HG02885 (cell line): ENCODE measurements around the gene ASXL1.
"Not testable (repeated sequence)": the region's sequence is repeated elsewhere in the genome, so short reads cannot be mapped to it uniquely, and the experiment has no call there.

ENCODE experiments used
- ATAC-seq: cut with Tn5 transposase; IDR thresholded peaks from one replicate; pipeline ENCODE4 v1.9.1; 2021; ENCODE audit warnings: mild to moderate bottlenecking; ENCODE audit not compliant: unreplicated experiment, poor library complexity

The ASXL1 gene

DNA sequence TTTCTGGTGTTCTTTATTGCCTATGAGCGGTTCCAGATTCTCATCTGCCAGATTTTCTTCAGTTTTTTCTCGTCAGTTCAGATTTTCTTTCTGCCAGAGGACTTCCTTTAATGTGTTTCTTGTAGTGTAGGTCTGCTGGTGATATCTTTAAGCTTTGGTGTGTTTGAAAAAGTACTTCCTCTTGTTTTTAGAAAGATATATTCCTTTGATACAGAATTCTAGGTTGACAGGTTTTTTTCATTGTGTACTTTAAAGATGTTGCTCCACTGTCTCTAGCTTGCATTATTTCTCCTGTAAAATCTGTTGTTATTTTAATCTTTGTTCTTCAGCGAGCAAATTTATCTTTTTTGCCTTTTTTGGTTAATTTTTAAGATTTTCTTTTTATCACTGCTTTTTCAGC, 36.9 kb downstream of the ASXL1 start:
- ATAC-seq: no peak

DNA sequence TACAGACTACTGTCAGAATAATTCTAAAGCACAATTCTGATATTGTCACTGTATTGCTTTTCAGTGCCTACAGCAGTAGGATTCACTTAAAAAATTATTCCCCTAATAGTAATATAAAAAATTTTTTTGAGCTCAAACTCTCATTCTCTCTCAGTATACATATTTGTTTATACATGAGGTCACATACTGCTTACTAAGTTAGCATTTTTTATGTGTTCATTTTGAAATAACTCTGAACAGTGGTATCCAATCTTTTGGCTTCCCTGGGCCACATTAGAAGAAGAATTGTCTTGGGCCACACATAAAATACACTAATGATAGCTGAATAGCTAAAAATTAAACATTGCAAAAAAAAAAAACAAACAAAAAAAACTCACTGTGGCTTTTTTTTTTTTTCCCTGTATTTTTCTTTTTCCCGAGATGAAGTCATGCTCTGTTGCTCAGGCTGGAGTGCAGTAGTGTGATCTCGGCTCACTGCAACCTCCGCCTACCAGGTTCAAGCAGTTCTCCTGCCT, 38.6 kb downstream of the ASXL1 start:
- ATAC-seq: no peak

DNA sequence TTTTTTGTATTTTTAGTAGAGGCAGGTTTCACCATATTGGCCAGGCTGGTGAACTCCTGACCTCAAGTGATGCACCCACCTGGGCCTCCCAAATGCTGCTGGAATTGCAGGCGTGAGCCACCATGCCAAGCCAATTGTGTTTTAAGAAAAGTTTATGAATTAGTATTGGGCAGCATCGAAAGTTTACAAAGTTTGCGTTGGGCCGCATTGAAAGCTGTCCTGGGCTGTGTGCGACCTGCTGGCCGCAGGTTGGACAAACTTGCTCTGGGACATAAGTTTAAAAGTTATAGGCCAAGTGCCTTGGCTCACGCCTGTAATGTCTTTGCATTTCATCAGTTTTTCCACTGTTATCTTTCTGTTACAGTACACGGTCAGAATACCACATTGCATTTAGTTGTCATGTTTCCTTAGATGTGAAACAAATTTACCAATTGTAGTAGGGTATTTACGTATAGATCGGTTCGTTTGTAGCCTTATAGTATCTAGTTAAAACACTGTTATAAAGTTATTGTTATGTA, 39.5 kb downstream of the ASXL1 start:
- no peak for ATAC-seq

- ATAC-seq: no peak
Observed at GRCh38 chr20:32400476-32400875, 42.3 kb downstream of the ASXL1 start.

GRCh38 chr20:32404017-32404416, 45.9 kb downstream of the ASXL1 start:
- ATAC-seq: no peak

DNA sequence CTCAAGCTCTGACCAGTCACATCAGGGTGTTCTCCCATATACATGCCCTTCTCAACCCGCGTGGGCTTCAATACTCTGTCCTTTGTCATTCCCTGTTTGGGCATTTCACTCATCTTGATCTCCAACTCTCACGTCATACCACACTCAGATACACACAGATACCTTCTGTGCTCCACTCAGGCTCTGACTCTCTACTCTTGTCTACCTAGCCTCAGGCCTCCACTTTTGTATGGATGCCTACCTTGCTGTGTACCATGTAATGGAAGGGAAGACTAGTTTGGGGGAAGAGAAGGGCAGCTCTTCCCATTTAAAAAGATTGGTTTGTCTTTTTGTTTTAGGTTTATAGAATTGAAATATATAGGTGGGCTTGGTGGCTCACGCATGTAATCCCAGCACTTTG, 48.6 kb downstream of the ASXL1 start:
- ATAC-seq: no peak

DNA sequence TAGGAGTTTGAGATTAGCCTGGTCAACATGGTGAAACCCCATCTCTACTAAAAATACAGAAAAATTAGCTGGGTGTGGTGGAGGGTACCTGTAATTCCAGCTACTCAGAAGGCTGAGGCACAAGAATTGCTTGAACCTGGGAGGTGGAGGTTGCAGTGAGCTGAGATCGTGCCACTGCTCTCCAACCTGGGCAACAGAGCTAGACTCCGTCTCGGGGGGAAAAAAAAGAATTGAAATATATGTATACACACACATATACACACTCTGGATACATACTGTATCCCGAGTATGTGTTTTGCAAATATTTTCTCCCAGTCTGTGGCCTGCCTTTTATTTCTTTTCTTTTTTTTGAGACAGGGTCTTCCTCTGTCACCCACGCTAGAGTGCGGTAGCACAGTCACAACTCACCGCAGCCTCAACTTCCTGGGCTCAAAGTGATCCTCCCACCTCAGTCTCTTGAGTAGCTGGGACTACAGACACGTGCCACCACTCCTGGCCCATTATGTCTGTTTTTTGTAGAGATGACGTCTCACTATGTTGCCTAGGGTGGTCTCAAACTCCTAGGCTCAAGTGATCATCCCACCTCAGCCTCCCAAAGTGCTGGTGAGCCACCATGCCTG, 49.1 kb downstream of the ASXL1 start:
- ATAC-seq: not testable (repeated sequence)

DNA sequence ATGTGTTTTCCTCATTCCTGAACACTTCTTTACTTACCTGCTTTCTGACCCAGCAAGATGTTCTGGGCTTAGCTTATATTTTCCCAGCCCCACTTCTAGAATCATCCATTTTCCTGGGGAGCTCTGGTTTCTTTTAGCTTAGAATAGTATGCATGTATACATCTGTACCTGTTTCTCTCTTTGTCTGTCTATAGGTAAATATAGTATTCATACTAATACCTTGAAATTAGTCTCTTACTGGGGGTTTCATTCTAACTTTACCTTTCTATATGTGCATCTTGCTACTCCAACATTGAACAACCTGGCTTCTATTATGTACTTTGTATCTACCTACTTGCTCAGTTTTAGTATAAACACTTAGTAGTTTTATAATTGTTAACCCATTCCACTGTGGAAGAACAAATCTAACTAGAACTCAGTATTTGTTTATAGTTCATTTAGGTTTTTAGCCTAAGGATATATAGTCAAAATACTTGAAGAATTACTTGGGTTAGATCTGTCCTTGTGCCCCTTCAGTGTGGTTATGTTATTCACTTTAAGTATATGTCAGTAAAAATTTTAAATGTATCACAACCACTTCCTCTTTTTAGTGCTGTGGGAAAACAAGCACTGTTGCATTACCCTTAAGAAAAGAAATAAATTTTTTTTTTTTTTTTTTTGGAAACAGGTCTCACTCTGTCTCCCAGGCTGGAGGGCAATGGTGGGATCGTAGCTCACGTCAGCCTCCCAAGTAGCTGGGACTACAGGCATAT, 54.0 kb downstream of the ASXL1 start:
- ATAC-seq: no peak

DNA sequence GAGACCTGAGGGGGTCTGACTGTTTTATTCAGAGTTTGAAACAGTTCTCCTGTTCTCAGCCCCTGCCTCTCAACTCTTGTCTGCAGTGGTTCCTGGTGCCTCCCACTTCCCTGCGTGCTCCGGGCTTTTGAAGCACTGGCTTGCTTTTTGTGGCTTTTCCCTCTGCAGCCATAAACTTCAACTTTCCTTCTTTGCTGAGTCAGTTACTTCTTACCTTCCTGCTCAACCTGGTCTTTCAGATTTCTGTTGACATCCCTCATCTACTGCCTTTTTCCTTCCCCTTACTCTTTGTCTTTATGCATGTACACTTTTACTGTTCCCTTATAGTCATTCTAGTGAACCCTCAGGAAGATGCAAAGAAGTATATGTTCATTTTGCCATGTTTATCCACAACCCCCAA, 57.4 kb downstream of the ASXL1 start:
- no peak for ATAC-seq

- no peak for ATAC-seq
Observed at GRCh38 chr20:32416206-32416605, 58.1 kb downstream of the ASXL1 start.

- ATAC-seq: no peak
Observed at GRCh38 chr20:32418376-32418775, 60.2 kb downstream of the ASXL1 start.

GRCh38 chr20:32421290-32421689, 63.2 kb downstream of the ASXL1 start:
- ATAC-seq: no peak

GRCh38 chr20:32427996-32428395, 69.9 kb downstream of the ASXL1 start:
- ATAC-seq: no peak

- no peak for ATAC-seq
Observed at GRCh38 chr20:32429343-32429742, 71.2 kb downstream of the ASXL1 start.

GRCh38 chr20:32429745-32430360, 71.7 kb downstream of the ASXL1 start:
- ATAC-seq: no peak

DNA sequence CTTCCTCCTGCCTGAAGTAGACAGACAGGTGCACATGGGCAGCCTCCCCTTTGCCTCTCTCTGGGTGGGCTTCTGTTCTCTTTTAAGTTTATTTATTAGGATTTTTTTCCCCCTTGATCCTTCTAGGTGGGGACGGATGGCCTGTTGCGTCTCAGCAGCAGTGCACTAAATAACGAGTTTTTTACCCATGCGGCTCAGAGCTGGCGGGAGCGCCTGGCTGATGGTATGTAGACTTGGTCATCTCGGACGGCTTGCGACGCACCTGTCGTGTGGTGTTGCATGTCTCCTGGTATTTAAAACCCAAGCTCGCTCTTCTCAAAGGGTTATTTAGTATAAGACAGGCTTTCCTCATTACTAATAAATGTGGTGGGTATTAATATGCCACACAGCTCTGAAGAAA, 73.3 kb downstream of the ASXL1 start:
- no peak for ATAC-seq

GRCh38 chr20:32432277-32432676, 74.1 kb downstream of the ASXL1 start:
- no peak for ATAC-seq

DNA sequence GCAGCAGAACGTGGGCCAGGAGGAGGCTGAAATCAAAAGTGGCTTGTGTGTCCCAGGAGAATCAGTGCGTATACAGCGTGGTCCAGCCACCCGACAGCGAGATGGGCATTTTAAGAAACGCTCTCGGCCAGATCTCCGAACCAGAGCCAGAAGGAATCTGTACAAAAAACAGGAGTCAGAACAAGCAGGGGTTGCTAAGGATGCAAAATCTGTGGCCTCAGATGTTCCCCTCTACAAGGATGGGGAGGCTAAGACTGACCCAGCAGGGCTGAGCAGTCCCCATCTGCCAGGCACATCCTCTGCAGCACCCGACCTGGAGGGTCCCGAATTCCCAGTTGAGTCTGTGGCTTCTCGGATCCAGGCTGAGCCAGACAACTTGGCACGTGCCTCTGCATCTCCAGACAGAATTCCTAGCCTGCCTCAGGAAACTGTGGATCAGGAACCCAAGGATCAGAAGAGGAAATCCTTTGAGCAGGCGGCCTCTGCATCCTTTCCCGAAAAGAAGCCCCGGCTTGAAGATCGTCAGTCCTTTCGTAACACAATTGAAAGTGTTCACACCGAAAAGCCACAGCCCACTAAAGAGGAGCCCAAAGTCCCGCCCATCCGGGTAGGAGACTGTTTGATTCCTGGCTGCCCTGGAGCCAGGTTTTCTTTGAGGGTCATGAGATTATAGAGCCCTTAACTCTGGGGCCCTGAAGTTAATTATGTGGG, 75.3 kb downstream of the ASXL1 start:
- ATAC-seq: no peak

GRCh38 chr20:32434434-32434833, 76.3 kb downstream of the ASXL1 start:
- no peak for ATAC-seq

DNA sequence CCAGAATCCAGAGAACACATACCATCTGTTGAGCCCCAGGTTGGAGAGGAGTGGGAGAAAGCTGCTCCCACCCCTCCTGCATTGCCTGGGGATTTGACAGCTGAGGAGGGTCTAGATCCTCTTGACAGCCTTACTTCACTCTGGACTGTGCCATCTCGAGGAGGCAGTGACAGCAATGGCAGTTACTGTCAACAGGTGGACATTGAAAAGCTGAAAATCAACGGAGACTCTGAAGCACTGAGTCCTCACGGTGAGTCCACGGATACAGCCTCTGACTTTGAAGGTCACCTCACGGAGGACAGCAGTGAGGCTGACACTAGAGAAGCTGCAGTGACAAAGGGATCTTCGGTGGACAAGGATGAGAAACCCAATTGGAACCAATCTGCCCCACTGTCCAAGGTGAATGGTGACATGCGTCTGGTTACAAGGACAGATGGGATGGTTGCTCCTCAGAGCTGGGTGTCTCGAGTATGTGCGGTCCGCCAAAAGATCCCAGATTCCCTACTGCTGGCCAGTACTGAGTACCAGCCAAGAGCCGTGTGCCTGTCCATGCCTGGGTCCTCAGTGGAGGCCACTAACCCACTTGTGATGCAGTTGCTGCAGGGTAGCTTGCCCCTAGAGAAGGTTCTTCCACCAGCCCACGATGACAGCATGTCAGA, 77.4 kb downstream of the ASXL1 start:
- ATAC-seq: no peak
